HepG2 (cell line): ENCODE data around the gene CCDC18. TPM values are rescaled to one million over a fixed set of nuclear protein-coding genes. Genes with fewer than 3 reads are reported as not detected.
"Not testable (repeated sequence)": the region's sequence is repeated elsewhere in the genome, so short reads cannot be mapped to it uniquely, and the experiment has no call there.

ENCODE experiments used
- ATAC-seq: fragments of 200-7000 bp; cut with Tn5 transposase; 3 replicates; pipeline ENCODE4 v1.9.1; 2020; ENCODE audit warnings: mild to moderate bottlenecking, moderate library complexity
- BruUV-seq: library from RNA; stranded (reverse); fragments of 400-500 nt; replicated peaks from 2 replicates; lab custom pipeline; 2021; lab: Mats Ljungman, UMichigan
- CTCF ChIA-PET: fragments of 300-600 bp; formaldehyde crosslinking; extraction: SDS; loops from one replicate; lab custom pipeline; 2021; ENCODE audit warnings: low total read pairs, inconsistent platforms, low intra/inter-chr PET ratio; lab: Yijun Ruan, JAX
- POLR2A ChIA-PET: fragments of 350-600 bp; sonication (Branson Sonifier 250); formaldehyde crosslinking; loops from one replicate; lab custom pipeline; 2020; ENCODE audit warnings: antibody characterized with exemption, inconsistent platforms; lab: Yijun Ruan, JAX
- DNase-seq: peaks from one replicate; pipeline ENCODE4 v3.0.0-alpha.2; 2015; ENCODE audit warnings: low spot score
- FAIRE-seq: peaks from 3 replicates; lab custom pipeline; 2011; peaks lifted over from hg19 to GRCh38; lab: Jason Lieb, UNC
- H2AFZ ChIP-seq: one replicate; pipeline ENCODE4 v1.6.1; 2011; ENCODE audit warnings: low read length, inconsistent platforms
- H3K27ac ChIP-seq: fragments of 300-600 bp; 3 replicates; pipeline ENCODE4 v1.8.0; 2011; ENCODE audit warnings: mixed run types, mild to moderate bottlenecking, mixed read lengths, low read length, inconsistent platforms; ENCODE audit not compliant: insufficient read depth; ENCODE audit errors: extremely low read length
- H3K27me3 ChIP-seq, 2 experiments: fragments of 200-600 bp in 1 of 2; 2 replicates in 1 of 2; 3 replicates in 1 of 2; pipeline versions ENCODE4 v1.6.0 to v1.8.0; 2011; ENCODE audit warnings: low read length in 2 of 2, mild to moderate bottlenecking in 2 of 2, moderate library complexity in 2 of 2, inconsistent platforms in 1 of 2; ENCODE audit not compliant: insufficient read depth in 2 of 2, control insufficient read depth in 1 of 2
- H3K36me3 ChIP-seq, 2 experiments: fragments of 200-600 bp in 1 of 2; replicated peaks in 1 of 2; 2 replicates in 1 of 2; 3 replicates in 1 of 2; pipeline versions ENCODE4 v1.5.1 to v1.8.0; 2011; ENCODE audit warnings: low read length in 2 of 2, inconsistent platforms in 1 of 2; ENCODE audit not compliant: insufficient read depth in 2 of 2, control insufficient read depth in 1 of 2
- H3K4me1 ChIP-seq: 2 replicates; pipeline ENCODE4 v1.5.1; 2012; ENCODE audit warnings: low read length, inconsistent platforms; ENCODE audit not compliant: insufficient read depth
- H3K4me2 ChIP-seq: 2 replicates; pipeline ENCODE4 v1.6.0; 2011; ENCODE audit warnings: low read depth, low read length, inconsistent platforms
- H3K4me3 ChIP-seq, 3 experiments: fragments of 200-600 bp in 1 of 3; sonication (generic), shearing (Covaris generic) in 1 of 3; replicated peaks in 1 of 3; 2 replicates each; pipeline ENCODE4 v1.5.1; 2011 to 2016; ENCODE audit warnings: low read length in 3 of 3, inconsistent platforms in 2 of 3, low read depth in 2 of 3, mild to moderate bottlenecking in 2 of 3, control low read depth in 1 of 3, mixed read lengths in 1 of 3; ENCODE audit not compliant: insufficient read depth in 1 of 3
- H3K79me2 ChIP-seq: one replicate; pipeline ENCODE4 v1.6.1; 2011; ENCODE audit warnings: low read length, inconsistent platforms; ENCODE audit not compliant: insufficient read depth
- H3K9ac ChIP-seq: 2 replicates; pipeline ENCODE4 v1.6.0; 2011; ENCODE audit warnings: mild to moderate bottlenecking, low read depth, low read length, inconsistent platforms; ENCODE audit not compliant: insufficient read depth
- H3K9me3 ChIP-seq: 2 replicates; pipeline ENCODE4 v1.5.1; 2012; ENCODE audit warnings: mild to moderate bottlenecking, low read length
- H4K20me1 ChIP-seq: 2 replicates; pipeline ENCODE4 v1.6.0; 2011; ENCODE audit warnings: inconsistent platforms, mild to moderate bottlenecking, low read length, moderate library complexity; ENCODE audit not compliant: insufficient read depth
- ELF1 ChIP-seq: sonication (generic); formaldehyde crosslinking; IDR thresholded peaks from 2 replicates; pipeline ENCODE4 v1.4.0; 2020; ENCODE audit warnings: missing genetic modification reagents
- GRHL1 ChIP-seq: sonication (generic); formaldehyde crosslinking; conservative IDR thresholded peaks from 2 replicates; pipeline ENCODE4 v1.8.0; 2022; ENCODE audit warnings: missing genetic modification reagents
- MTA1 ChIP-seq: sonication (generic); formaldehyde crosslinking; IDR thresholded peaks from 2 replicates; pipeline ENCODE4 v1.4.0; 2020; ENCODE audit warnings: missing genetic modification reagents, mild to moderate bottlenecking, borderline replicate concordance
- ZFP1 ChIP-seq: IDR thresholded peaks from 2 replicates; pipeline ENCODE4 v1.6.1; 2016
- ZFX ChIP-seq: sonication (generic); formaldehyde crosslinking; IDR thresholded peaks from 2 replicates; pipeline ENCODE4 v1.4.0; 2020; ENCODE audit warnings: mild to moderate bottlenecking, low read depth, missing genetic modification reagents, moderate library complexity
- ZMYM3 ChIP-seq: sonication (generic); formaldehyde crosslinking; IDR thresholded peaks from 2 replicates; pipeline ENCODE4 v1.5.1; 2020; ENCODE audit warnings: mild to moderate bottlenecking, missing genetic modification reagents
- ZNF224 ChIP-seq: sonication (generic); formaldehyde crosslinking; IDR thresholded peaks from 2 replicates; pipeline ENCODE4 v1.5.0; 2020; ENCODE audit warnings: mild to moderate bottlenecking, missing genetic modification reagents
- ZNF225 ChIP-seq: sonication (generic); formaldehyde crosslinking; IDR thresholded peaks from 2 replicates; pipeline ENCODE4 v1.4.0; 2020; ENCODE audit warnings: mild to moderate bottlenecking, missing genetic modification reagents
- ZNF567 ChIP-seq: sonication (generic); formaldehyde crosslinking; IDR thresholded peaks from 2 replicates; pipeline ENCODE4 v1.8.1; 2023; ENCODE audit warnings: mild to moderate bottlenecking, missing genetic modification reagents, borderline replicate concordance
- WGBS: methylation state at CpG from one replicate; pipeline ENCODE4 v1.1.6; 2017; ENCODE audit warnings: low lambda C conversion rate; 5-methylcytosine and 5-hydroxymethylcytosine counted together
- in situ Hi-C: cut with HindIII; loops from 2 replicates; pipeline ENCODE4 v1.10.0; 2017; ENCODE audit warnings: low pct_unique_long_range_greater_than_20kb; ENCODE audit not compliant: extremely low pct_ligation_motif_present
- intact Hi-C: fragments of 100-400 bp; cut with micrococcal nuclease; formaldehyde crosslinking; loops from one replicate; pipeline ENCODE4 v1.10.0; 2022; ENCODE audit not compliant: unreplicated experiment
- polyA plus RNA-seq, 8 experiments: library from polyadenylated mRNA; depleted of rRNA in 3 of 8; stranded (reverse) in 7 of 8; unstranded in 1 of 8; fragments of >200 nt; fragmentation: Illumina TruSeq in 4 of 8; extraction: Trizol in 4 of 8; gene quantifications; 2 replicates each; pipeline versions ENCODE4 v1.2.1 to v1.2.3, GENCODE V29; 2011 to 2016; ENCODE audit warnings: low read depth in 4 of 8, missing spikeins in 1 of 8, mixed read lengths in 1 of 8; ENCODE audit not compliant: insufficient read depth in 1 of 8
- total RNA-seq, 5 experiments: library from RNA; depleted of rRNA; stranded (reverse); fragments of >200 nt; fragmentation: Illumina TruSeq; extraction: Trizol; gene quantifications; 2 replicates each; pipeline ENCODE4 v1.2.3, GENCODE V29; 2016; ENCODE audit warnings: low read depth in 1 of 5

CCDC18 gene
- total and polyA plus RNA-seq, 2 of the 13 experiments (the other 11 are each of a cell fraction or from before 2014, with no cell fraction given) = 1.9 to 18.4 TPM

- TF ChIP-seq GRHL1 (CRISPR knock-in tag) (no peak), ZFP1 (no peak), ZNF567 (no peak), ZNF224 (no peak), ZNF225 (CRISPR knock-in tag) (no peak), MTA1 (CRISPR knock-in tag) (no peak), ZFX (CRISPR knock-in tag) (no peak), ELF1 (CRISPR knock-in tag) (no peak)
Measured at GRCh38 chr1:93219443-93219842, 38.9 kb downstream of the CCDC18 start (continued).

- 0 out of 2 replicates have a peak, but pooled peaks have one; percentile 58 for TF ChIP-seq ZMYM3 (CRISPR knock-in tag)
- TF ChIP-seq, all 625 proteins: peak for 1; not testable (repeated sequence) for 624
- H3K27ac ChIP-seq, H3K79me2 ChIP-seq, BruUV-seq, H3K9me3 ChIP-seq, ATAC-seq, H3K9ac ChIP-seq, H4K20me1 ChIP-seq, H3K4me3 ChIP-seq, FAIRE-seq, in situ Hi-C loops, H3K36me3 ChIP-seq, DNase-seq, CTCF ChIA-PET, H3K4me2 ChIP-seq, H3K27me3 ChIP-seq, intact Hi-C loops, H2AFZ ChIP-seq: not testable (repeated sequence)
- WGBS = 91% methylated on average over 5 of the region's 5 CpGs
- POLR2A ChIA-PET = interaction anchor here (2.4 kb wide), 1 partner anchor 55 kb away, joined by 12 read pairs; no protein-coding TSS in a partner anchor
- H3K4me1 ChIP-seq = peaks cover 28% of the 10 kb centered on the region
Measured at GRCh38 chr1:93220716-93221115, 40.2 kb downstream of the CCDC18 start.
